HG03135 (cell line): ENCODE measurements around the gene PGLYRP2.
"Not testable (repeated sequence)": the region's sequence is repeated elsewhere in the genome, so short reads cannot be mapped to it uniquely, and the experiment has no call there.

ENCODE experiments used
- ATAC-seq: cut with Tn5 transposase; IDR thresholded peaks from one replicate; pipeline ENCODE4 v1.9.1; 2021; ENCODE audit warnings: mild to moderate bottlenecking, moderate library complexity; ENCODE audit not compliant: unreplicated experiment

PGLYRP2 gene

GRCh38 chr19:15488489-15489226 is 9.4 kb upstream of the PGLYRP2 start:
- no peak for ATAC-seq

GRCh38 chr19:15487038-15487437 is 7.7 kb upstream of the PGLYRP2 start:
- no peak for ATAC-seq

GRCh38 chr19:15485768-15486167 is 6.5 kb upstream of the PGLYRP2 start:
- not testable (repeated sequence) for ATAC-seq

GRCh38 chr19:15480996-15481395 is 1.7 kb upstream of the PGLYRP2 start:
- not testable (repeated sequence) for ATAC-seq

GRCh38 chr19:15476325-15476724 is 3.0 kb downstream of the PGLYRP2 start:
- ATAC-seq: no peak

- ATAC-seq: no peak
Observed at GRCh38 chr19:15475611-15476010, 3.7 kb downstream of the PGLYRP2 start.

GRCh38 chr19:15475169-15475568 is 4.1 kb downstream of the PGLYRP2 start:
- no peak for ATAC-seq

GRCh38 chr19:15473821-15474220 is 5.5 kb downstream of the PGLYRP2 start:
- not testable (repeated sequence) for ATAC-seq

GRCh38 chr19:15471639-15472101 is 7.6 kb downstream of the PGLYRP2 start:
- ATAC-seq: no peak

- ATAC-seq: no peak
Observed at GRCh38 chr19:15469513-15470297, 9.6 kb downstream of the PGLYRP2 start.

GRCh38 chr19:15468675-15469512 is 10.4 kb downstream of the PGLYRP2 start:
- ATAC-seq: no peak

GRCh38 chr19:15467734-15468214 is 11.5 kb downstream of the PGLYRP2 start:
- no peak for ATAC-seq

- peak; percentile 44 for ATAC-seq
Observed at GRCh38 chr19:15466851-15467733, 12.2 kb downstream of the PGLYRP2 start.

- no peak for ATAC-seq
Observed at GRCh38 chr19:15464394-15465385, 14.6 kb downstream of the PGLYRP2 start, which contains the start of gene RASAL3. TSS of gene RASAL3 (minus strand) at chr19:15464544. CDS start at chr19:15464358, 186 bp downstream.

- no peak for ATAC-seq
Observed at GRCh38 chr19:15463861-15464371, 15.4 kb downstream of the PGLYRP2 start.

GRCh38 chr19:15461694-15462093 is 17.6 kb downstream of the PGLYRP2 start:
- no peak for ATAC-seq

- ATAC-seq: no peak
Observed at GRCh38 chr19:15457701-15458484, 21.4 kb downstream of the PGLYRP2 start.
